Measurements from ENCODE around the gene KRT84. TPM values are rescaled to one million over a fixed set of nuclear protein-coding genes. Genes with fewer than 3 reads are reported as not detected.
"Not testable (repeated sequence)": the region's sequence is repeated elsewhere in the genome, so short reads cannot be mapped to it uniquely, and the experiment has no call there.

KRT84 gene
- total RNA-seq, 1 donor from 2014 or later = not detected

DNA sequence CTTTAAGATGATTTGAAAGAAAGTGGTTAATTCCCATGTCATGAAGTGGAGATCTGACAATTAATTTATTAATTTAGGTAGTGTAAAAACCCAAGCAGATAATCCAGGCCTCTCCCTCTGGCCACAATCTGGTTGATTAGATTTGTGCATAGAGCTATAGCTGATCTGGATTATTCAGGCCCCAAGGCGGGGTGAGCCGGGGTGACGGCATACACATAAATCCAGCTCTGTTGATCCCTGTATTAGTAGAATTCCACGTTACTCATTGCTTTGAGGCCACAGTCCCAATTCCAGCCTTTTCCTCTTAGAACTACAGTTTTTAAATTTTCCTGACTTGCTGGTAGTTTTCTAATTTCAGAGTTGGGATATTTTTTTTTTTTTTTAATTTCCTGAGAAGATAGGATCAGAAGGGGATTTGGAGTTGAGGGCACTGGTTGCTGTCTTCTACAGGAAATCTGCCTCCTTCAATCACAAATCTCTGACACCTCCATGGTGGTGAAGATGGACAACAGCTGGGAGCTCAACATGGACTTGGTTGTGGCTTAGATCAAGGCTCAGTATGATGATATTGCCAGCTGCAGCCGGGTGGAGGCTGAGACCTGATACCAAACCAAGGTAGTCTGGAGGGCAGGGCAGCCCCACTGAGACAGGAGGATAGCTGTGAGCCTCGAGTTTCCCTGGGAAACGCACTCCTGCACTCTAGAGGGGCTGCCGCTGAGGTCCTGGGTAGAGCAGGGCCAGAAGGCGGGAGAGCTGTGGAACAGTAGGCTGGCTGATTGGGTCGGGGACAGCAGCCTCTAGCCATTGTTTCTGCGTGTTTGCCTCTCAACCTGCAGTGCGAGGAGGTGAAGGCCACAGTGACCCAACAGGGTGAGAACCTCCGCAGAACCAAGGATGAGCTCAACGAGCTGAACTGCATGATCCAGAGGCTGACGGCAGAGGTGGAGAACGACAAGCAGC, 37.6 kb downstream of the KRT84 start:
- DNase-seq (ENCODE audit: low spot score in 2 of 2) (no peak), FAIRE-seq (no peak)

DNA sequence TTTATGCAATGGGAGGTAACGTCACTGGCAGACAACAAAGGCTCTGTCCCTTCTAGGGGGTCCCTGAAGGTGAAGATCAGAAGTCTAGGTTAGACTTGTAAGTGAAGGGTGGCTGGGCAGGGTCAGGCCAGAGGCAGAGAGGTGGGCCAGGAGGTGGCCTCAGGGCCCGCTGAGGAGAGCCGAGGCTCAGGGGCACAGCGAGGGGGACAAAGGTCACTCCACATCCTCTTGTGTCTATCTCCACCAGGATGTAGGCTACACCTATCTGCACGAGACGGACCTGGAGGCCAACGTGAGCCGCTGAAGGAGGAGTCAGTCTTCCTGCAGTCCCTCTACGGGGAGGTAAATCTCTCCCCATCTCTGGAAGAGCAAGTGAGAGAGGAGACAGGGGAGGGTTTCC, 38.4 kb downstream of the KRT84 start:
- FAIRE-seq = no peak

GRCh38 chr12:52346593-52346992, 38.9 kb downstream of the KRT84 start:
- FAIRE-seq (no peak), DNase-seq (ENCODE audit: low spot score in 2 of 2) (no peak)

More for the DNA sequence above, 38.4 kb downstream of the KRT84 start:
- DNase-seq (ENCODE audit: low spot score in 2 of 2) = no peak

- FAIRE-seq; DNase-seq (ENCODE audit: low spot score in 2 of 2): not testable (repeated sequence)
Measured at GRCh38 chr12:52345041-52345440, 40.4 kb downstream of the KRT84 start.

DNA sequence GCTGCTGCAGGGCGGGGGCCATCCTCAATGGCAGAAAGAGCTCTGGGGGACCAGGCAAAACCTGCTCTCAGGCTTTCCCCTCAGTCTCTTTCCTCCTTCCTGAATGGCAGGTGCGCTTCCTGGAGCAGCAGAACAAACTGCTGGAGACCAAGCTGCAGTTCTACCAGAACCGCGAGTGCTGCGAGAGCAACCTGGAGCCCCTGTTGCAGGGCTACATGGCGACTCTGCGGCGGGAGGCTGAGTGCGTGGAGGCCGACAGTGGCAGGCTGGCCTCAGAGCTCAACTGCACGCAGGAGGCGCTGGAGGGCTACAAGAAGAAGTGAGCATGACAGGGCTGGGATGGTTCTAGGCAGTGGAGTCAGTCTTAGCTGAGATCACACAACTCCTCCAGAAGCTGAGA, 41.3 kb downstream of the KRT84 start:
- FAIRE-seq = no peak
- DNase-seq (ENCODE audit: low spot score in 2 of 2) = no peak

- no peak for DNase-seq (ENCODE audit: low spot score in 2 of 2)
- FAIRE-seq = no peak
Measured at GRCh38 chr12:52343550-52343949, 41.9 kb downstream of the KRT84 start.

- FAIRE-seq (no peak), DNase-seq (ENCODE audit: low spot score in 2 of 2) (no peak)
Measured at GRCh38 chr12:52342781-52343490, 42.5 kb downstream of the KRT84 start.

DNA sequence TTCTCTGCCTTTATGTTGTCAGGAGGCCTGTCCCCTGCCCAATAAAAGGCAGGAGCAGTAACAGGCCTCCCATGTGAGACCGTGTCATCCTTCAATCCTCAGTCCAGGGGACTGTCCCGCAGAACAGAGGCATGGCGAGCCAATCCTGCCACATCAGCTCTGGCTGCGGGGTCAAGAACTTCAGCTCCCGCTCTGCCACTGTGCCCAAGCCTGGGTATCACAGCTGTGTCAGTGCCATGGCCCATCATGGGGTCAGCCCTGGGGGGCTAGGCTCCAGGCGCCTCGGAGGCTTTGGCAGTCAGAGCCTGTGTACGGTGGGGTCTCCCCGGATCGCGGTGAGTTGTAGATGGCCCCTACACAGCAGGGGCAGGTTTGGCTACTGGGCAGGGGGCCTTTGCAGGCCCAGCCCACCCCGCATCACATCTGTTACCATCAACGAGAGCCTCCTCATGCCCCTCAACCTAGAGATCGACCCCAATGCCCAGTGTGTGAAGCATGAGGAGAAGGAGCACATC, 44.3 kb downstream of the KRT84 start:
- no peak for FAIRE-seq
- no peak for DNase-seq (ENCODE audit: low spot score in 2 of 2)

DNA sequence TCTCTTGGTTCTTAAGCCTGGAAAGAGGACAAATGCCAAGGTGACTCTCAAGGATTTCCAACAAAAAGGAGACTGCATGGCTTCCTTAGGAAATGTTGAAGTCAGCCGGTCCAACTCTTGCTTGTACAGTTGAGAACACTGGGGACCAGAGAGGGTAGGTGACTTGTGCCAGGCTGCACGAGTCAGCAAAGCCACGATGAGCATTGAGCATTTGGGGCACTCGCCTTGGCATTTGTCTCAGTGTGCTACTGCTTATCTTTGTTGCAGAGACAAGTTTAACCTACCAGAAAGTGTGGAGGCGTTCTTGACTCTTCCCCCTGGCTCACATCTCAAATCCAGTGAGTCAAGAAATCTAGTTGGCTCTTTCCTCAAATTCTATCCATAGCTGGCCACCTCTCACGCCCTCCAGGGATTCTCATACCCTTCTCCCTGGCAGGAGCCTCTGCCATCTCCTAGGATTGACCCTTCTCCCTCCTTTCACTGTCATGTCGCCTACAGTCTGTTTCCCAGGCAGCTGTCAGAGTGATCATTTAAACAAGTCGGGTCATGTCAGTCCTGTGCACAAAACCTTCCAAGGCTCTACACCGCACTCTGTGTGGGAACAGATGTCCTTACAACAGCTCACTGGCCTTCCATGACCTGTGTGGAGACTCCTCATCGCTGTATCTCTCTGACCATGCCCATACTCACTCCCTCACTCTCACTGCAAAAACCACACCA, 47.1 kb downstream of the KRT84 start:
- FAIRE-seq = no peak
- no peak for DNase-seq (ENCODE audit: low spot score in 2 of 2)

DNA sequence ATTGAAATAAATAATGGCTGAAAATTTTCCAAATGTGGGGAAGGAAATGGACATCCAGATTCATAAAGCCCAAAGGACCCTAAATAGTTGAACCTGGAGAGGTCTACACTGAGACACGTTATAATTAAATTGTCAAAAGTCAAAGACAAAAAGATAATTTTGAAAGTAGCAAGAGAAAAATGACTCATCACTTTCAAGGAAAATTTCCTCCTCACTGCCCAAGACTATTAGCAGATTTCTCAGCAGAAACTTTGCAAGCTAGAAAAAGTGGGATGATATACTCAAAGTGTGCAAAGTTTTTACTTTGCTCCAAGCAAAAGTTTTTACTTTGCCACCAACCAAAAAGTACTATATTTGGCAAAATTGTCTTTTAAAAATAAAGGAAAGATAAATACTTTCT, 48.4 kb downstream of the KRT84 start:
- DNase-seq (ENCODE audit: low spot score in 2 of 2) (no peak), FAIRE-seq (no peak)

- DNase-seq (ENCODE audit: low spot score in 2 of 2) (no peak), FAIRE-seq (no peak)
Measured at GRCh38 chr12:52336641-52337040, 48.8 kb downstream of the KRT84 start.

DNA sequence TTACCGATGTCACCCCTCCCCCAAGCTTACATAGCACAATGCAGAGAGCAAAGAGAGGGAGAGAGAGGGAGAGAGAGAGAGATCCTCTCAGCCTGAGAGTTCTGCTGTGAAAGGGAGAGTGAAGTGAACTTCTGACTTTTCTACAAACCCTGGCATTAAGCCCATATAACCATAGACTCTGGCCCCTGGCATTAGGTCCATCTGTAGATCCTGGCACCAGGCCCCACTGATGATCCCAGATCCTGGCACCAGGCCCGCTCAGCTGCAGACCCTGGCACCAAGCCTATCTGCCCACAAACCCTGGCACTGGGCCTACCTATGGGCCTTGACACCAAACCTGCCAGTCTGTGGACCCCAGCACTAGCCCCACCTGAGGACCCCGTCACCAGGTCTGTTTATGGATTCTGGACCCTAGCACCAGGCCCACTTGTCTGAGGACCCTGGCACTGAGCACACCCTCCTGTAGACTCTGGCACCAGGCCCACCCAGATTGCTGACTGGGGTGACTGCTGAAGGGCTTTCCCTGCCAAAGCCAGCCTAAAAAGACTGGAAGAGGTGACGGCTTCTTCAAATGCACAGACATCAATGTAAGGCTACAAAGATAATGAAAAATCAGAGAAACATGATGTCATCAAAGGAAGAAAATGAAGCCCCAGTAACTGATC, 49.7 kb downstream of the KRT84 start:
- FAIRE-seq (no peak), DNase-seq (ENCODE audit: low spot score in 2 of 2) (no peak)

GRCh38 chr12:52334185-52334584, 51.3 kb downstream of the KRT84 start:
- DNase-seq (ENCODE audit: low spot score in 2 of 2) (no peak), FAIRE-seq (no peak)

DNA sequence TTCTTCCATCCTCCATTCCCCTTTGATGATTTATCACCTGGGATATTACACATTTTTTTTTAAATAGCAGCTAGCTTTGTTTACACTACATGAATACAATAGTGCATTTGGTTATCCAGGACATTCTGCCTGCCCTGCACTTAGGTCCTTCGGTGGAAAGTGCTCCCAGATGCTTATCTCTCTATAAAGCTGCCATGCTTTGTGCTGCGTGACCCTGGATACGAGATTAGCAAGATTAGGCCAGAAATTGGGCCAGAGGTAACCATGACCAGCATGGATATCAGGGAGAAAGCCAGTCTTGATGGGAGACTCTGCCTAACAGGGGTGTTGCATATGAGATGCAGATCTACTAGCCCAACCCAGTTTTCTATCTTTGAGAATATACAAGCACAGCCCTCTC, 52.1 kb downstream of the KRT84 start:
- FAIRE-seq = no peak
- DNase-seq (ENCODE audit: low spot score in 2 of 2) = no peak

DNA sequence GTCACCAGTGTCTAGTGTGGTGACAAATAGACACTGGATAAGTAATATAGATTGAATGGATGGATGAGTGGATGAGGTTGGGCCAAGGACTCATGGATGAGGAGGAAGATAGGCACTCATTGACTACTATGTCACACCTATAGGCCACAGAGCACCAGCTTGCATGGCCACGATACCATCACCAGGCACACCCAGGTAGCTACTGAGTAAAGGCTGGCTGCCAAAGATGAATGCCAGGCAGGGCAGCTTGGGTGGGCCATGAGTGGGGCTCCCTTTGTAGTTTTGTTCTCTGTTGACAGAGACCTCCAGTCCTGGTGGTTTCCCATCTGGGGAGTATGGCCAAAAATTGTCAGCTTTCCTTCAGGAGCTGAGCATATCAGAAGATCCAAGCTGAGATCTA, 53.1 kb downstream of the KRT84 start:
- FAIRE-seq (no peak), DNase-seq (ENCODE audit: low spot score in 2 of 2) (no peak)

DNA sequence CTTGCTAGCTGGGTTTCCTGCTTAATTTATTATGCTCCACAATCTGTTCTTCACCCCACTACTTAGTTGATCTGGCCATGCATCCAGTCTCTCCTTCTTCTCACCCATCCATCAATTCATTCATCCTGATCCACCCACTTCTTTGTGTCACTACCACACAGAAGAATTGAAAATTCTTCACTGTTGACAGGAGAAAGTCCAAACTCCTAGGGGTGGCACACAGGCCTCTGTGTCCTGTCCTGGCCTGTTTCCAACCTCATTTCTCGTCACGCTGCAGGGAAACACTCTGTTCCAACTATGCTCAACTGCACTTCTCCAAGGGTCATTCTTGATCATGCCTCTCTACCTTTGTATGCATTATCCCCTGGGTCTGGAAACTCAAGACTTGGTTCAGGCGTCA, 53.6 kb downstream of the KRT84 start:
- DNase-seq (ENCODE audit: low spot score in 2 of 2) (no peak), FAIRE-seq (no peak)

- FAIRE-seq = no peak
- no peak for DNase-seq (ENCODE audit: low spot score in 2 of 2)
Measured at GRCh38 chr12:52331039-52331438, 54.4 kb downstream of the KRT84 start.

DNA sequence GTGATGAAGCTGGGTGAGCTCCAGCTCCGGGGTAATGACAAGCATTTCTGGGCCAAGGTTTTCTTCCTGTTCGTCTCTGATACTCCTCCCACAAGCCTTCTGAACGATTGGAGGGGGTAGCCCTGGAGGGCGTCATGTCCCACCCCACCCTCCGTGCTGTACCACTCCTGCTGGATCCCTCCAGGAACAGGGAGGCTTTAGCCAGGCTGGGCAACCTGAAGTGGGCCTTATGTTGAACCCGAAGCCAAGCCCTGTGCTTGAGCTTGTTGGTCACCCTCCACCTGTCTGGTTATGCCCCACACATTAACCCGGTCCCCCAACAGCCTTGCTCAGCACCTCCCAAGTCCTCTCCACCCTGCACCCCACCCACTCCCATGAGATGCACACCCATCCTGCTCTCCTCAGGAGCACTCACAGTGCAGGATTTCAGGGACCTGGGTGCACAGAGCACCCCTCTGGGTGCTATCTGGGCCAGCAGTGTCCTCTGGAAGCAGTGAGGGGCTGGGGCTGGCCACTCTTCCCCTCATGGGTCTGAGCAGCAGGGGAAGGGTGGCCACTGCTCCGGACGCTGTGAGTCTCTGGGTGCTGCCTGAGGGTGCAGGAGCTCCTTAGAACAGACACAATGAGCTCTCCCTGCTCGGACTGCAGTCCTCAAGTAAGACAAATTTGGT, 57.5 kb downstream of the KRT84 start:
- DNase-seq (ENCODE audit: low spot score in 2 of 2) (no peak), FAIRE-seq (no peak)
